ENCODE measurements around the gene SPRED3.
A peak's percentile ranks its signal among the peaks of the same experiment; 100 is the strongest.
"Not testable (repeated sequence)": the region's sequence is repeated elsewhere in the genome, so short reads cannot be mapped to it uniquely, and the experiment has no call there.

SPRED3 gene

DNA sequence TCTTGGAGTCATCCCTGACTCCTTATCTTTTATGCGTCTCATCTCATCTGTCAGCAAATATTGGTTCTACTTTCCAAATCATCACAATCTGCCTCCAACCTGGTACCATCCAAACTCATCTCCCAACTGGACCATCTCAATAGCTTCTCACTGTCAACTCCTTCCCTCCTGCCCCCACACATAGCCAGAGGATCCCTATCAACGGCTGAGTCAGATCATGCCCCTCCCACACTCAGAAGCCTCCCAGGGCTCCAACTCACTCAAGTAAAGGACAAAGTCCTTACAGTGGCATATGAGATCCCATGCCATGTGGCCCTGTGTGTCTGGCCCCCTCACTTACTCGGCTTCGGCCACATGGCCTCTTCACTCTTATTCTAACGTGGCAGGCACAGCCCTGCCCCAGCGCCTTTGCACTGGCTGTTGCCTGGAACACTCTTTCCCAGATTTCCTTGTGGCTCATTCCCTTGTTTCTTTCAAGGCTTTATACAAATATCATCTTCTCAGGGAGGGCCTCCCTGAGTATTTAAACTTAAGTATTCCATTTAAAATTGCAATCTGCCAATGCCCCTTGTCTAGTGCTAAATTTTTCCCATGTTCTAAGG lies 4.3 kb downstream of the SPRED3 start:
- no peak for DNase-seq

DNA sequence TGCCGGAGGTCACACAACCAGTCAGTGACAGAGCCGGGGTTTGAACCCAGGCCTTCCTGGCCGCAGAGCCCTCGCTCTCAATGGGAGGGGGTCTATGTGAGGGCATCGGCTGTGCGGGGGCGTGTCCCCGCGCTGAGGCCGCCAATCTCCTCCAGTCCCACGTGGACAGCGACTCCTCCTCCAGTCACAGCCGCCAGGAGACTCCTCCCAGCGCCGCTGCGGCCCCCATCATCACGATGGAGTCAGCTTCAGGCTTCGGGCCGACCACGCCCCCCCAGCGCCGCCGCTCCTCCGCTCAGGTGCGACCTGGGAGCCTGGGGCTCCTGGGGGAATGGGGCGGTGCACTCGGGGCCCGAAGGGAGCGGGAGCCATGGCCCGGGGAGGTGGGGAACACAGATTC lies 6.0 kb downstream of the SPRED3 start:
- DNase-seq, result peak; percentile 70

DNA sequence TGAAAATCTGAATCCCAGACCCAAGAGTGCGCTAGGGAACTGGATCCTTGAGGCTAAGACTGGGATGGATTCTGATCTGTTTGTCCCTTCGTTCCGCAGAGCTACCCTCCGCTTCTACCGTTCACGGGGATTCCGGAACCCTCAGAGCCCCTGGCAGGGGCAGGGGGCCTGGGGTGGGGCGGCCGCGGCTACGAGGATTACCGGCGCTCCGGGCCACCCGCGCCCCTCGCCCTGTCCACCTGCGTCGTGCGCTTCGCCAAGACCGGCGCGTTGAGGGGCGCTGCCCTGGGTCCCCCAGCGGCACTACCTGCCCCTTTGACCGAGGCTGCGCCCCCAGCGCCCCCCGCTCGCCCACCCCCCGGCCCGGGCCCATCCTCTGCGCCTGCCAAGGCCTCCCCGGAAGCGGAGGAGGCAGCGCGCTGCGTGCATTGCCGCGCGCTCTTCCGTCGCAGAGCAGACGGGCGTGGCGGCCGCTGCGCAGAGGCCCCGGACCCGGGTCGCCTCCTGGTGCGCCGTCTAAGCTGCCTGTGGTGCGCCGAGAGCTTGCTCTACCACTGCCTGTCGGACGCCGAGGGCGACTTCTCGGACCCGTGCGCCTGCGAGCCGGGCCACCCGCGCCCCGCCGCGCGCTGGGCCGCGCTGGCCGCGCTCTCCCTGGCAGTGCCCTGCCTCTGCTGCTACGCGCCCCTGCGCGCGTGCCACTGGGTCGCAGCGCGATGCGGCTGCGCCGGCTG lies 7.1 kb downstream of the SPRED3 start:
- peak; percentile 20 for DNase-seq

DNA sequence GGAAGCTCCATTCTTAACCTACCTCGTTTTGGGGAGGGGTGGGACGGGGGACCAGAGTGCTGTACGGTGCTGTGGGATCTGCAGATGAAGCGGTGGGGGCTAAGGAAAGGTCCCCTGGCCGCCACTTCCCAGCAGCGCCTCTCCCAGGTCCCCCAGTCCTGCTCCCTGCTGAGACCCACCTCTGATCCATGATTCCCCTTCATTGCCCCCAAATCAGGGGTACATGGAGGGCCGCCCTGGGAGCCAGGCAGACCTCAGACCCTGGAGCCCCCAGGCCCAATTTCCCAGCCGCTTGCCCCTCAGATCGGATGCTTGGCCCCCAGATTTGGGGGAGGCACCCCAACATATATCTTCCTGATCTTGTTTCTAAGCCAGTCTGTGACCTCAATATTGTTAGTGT lies 10.6 kb downstream of the SPRED3 start:
- no peak for DNase-seq

DNA sequence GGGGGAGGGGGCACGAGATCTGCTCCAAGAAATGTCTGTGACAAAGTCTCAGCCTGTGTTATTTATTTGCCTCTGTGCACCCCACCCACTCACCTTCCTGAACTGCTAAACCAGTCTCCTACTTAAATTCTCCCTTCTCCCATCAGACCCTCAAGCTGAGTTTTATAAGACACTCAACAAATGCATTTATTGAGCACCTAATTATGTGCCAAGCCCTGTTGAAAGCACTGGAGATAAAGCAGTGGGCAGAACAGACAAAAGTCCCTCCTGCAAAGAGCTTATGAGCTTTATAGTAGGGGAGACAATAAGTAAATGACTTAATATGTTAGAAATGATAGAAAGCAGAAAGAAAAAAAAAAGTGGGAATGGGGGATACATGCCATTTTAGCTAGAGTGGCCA lies 11.0 kb downstream of the SPRED3 start:
- DNase-seq, result no peak

DNA sequence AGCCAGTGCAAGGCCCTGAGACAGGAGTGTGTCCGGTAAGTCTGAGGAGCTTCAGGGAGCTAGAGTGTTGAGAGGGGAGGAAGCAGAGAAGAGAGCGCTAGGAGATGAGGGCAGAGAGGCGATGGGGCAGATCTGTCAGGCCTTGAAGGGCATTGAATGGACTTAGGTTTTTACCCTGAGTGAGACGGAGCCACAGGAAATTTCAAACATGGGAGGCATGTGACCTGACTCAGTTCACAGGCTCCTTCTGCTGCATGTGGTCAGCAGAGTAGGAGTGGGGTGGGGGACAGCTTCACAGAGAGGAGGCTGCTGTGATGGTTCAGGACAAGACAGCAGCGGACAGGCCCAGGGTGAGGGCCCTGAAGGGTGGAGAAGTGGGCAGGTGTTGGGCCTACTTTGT lies 11.9 kb downstream of the SPRED3 start:
- no peak for DNase-seq

DNA sequence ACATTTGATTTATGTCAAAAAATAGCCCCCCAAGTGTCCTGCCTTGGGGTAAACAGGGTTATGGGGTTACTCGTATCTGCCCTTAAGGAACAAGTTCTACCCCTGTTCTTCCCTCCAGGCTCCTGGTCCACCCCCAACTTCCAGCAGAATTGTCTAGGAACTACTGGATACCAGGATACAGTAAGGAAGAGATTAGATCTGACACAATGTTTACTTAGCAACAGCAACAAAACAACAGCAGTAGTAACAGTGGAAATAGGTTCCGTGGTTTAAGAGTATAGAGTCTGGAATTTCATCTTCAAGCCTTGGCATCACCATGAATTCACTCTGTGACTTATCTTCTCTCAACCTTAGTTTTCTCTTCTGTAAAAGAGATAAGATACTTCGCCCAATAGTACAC lies 12.7 kb downstream of the SPRED3 start:
- no peak for DNase-seq

DNA sequence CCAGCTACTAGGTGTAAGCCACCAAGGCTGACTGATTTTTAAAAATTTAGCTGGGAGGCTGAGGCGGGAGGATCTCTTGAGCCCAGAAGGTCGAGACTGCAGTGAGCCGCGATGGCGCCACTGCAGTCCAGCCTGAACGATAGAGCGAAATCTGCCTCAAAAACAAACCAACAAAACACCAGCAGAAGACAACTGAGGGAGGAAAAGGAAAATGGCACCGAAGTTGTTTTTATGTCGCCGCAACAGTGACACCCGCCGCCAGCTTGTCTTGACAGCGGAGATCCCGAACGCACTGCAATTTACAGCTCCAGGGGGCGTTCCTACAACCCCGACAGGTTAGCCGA lies 14.1 kb downstream of the SPRED3 start:
- DNase-seq, result no peak

DNA sequence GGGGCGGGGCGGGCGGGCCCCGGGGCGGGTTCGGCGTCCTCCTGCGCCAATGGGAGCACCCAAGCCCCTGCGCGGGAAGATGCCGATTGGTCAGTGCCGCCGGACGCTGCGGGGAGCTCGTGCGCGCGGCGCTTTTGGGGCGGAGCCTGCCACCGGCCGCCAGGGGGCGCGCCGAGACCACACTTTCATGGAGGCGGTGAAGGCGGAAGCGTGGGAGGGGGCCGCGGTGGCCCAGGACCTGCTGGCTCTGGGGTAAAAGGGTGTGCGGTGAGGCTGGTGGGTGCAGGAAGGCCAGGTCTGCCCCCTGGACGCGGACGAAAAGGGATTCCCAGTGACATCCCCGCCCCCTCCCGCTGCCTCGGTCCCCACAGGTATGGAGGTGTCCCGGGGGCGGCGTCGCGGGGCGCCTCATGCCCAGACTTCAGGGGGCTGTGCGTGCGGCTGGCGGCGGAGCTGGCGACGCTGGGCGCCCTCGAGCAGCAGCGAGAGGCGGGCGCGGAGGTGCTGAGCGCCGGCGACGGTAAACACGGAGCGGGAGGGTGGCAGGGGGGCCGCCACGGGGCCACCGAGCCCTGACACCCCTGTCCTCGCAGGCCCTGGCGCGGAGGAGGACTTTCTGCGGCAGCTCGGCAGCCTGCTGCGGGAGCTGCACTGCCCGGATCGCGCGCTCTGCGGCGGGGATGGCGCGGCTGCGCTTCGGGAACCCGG lies 14.6 kb downstream of the SPRED3 start, which contains the start of gene FAM98C:
FAM98C (plus strand) TSS at position 127 of the 708 bp plus-strand sequence; CDS start at position 188, 61 bp downstream.
- DNase-seq, result peak; percentile 98

DNA sequence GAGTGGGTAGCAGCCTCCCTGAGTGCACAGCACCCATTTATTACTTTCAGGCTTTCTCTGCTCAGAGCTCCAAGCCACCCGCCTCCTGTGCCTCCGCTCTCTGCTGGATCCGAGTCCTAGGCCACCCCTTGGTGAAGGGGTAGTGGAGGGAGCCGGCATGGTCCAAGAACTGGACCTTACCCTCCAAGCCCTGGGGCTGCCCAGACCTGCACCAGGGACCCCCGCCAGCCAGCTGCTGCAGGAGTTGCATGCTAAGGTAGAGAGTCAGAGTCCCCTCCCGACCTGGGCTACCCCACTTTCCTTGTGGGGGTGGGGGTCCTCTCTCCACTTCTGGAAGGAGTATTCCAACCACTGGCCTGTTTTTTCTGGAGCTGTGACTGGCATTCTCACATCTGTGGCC lies 16.4 kb downstream of the SPRED3 start:
- no peak for DNase-seq

DNA sequence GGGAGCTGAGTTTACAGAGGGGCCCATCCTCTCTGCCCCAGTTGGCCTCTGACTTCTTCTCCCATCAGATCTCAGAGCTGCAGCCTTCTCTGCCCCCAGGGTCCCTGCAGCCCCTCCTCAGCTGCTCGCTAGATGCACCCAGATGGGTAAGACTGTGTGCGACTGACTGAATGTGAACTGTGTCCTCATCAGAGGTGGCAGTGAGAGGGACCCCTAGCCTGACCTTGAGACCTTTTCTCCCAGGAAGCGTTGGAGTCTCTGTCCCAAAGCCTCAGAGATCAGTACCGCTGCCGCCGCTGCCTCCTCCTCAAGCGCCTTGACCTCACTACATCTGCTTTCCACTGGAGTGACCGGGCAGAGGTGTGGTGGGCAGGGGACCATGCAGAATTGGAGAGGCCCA lies 16.8 kb downstream of the SPRED3 start:
- DNase-seq, result no peak

DNA sequence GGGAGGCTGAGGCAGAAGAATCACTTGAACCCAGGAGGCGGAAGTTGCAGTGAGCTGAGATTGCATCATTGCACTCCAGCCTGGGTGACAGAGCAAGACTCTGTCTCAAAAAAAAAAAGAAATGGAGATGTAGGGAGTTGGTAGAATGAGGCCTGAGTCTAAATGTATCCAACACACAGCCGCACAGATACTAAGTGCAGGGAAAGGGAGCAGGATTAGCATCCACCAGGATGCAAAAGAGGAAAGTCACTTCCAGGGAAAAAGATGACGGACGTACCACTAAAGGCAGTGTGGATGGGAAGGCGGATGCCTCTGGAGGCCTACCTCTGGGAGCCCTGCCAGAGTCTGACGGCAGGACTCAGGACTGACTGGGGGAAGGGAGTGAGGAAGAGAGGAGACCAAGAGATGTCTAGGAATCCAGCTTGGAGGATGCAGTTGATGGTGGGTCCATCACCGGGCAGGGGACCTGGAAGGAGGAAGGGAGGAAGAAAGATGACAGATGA lies 21.2 kb downstream of the SPRED3 start:
- no peak for DNase-seq

DNA sequence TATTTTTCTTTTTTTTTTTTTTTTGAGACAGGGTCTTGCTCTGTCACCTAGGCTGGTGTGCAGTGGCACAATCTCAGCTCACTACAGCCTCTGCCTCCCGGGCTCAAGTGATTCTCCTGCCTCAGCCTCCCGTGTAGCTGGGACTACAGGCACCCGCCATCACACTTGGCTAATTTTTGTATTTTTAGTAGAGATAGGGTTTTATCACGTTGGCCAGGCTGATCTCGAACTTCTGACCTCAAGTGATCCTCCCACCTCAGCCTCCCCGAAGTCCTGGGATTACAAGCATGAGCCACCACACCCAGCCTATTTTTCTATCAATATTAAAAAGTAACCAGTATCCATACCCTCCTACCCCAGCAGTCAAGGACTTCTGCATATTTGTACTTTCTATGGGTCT lies 21.9 kb downstream of the SPRED3 start:
- not testable (repeated sequence) for DNase-seq

DNA sequence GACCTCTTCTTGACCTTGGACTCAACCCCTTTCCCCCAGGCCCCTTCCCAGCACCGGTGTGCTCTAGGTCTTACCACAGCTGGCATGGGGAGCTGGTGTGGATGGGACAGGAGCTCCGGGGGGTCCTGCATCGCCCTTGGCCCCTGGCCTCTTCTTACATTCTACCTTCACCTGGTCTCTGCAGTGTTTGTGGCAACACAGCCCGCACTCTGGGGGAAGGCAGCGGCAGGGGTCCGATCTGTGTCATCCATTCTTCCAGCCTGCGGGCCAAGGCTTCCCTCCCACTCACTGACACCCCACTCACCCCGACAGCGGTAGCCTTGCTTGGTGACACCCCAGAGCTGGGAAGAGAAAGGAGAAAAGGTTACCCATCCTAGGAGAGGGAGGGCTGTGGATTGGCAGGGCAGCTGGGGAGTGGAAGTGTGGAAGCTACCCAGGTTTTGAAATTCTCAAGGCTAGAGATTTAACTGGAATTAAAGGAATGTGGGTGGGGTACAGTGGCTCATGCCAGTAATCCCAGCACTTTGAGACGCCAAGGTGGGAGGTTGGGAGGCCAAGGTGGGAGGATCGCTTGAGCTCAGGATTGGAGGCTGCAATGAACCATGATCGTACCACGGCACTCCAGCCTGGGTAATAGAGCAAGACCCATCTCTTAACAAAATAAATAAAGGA lies 22.7 kb downstream of the SPRED3 start:
- DNase-seq, result no peak

DNA sequence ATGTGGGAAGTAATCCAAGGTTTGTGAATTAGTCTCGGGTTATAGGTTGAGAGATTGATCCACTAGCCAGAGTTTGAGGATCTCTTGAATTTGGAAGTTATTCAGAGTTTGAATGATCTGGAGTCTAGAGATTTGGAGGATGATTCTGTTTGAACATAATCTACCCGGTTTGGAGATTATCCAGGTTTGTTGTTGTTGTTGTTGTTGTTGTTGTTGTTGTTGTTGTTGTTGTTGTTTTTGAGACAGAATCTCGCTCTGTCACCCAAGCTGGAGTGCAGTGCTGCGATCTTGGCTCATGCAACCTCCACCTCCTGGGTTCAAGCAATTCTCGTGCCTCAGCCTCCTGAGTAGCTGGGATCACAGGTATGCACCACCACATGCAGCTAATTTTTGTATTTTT lies 23.4 kb downstream of the SPRED3 start:
- DNase-seq, result not testable (repeated sequence)

DNA sequence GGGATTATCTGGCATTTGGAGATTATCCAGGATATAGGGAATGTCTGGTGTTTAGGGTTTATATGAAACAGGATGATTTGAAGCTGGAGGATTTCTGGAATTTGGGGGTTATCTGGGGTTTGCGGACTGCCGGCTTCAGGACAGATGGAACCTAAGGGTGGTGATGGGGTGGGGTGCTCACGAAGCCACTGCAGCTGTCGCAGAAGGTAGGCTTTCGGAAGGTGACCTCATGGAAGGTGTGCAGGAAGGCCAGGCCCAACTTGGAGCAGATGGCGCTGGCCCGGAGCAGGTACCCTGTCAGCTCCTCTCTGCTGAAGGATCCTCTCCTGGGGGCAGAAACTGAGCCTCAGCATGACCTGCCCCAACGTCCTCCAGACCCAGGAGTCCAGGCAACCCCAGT lies 24.0 kb downstream of the SPRED3 start:
- DNase-seq, result no peak

DNA sequence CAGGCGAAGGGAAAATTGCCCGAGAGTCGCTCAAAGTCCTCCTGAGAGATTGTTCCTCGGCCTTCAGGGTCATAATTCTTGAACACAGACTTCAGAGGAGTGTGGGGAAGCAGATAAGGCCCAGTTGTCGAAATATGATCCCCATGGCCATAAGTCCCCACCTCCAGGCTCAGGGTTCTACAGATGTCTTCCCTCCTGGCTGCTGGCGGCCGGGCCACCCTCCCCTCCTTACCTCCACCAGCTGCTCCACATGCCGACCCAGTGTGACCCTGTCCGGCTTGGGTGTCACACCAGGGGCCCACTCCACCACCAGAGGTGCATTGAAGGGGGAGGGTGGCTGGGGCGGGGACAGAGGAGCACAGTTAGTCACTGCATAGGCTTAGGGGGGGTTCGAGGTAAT lies 24.5 kb downstream of the SPRED3 start:
- no peak for DNase-seq

DNA sequence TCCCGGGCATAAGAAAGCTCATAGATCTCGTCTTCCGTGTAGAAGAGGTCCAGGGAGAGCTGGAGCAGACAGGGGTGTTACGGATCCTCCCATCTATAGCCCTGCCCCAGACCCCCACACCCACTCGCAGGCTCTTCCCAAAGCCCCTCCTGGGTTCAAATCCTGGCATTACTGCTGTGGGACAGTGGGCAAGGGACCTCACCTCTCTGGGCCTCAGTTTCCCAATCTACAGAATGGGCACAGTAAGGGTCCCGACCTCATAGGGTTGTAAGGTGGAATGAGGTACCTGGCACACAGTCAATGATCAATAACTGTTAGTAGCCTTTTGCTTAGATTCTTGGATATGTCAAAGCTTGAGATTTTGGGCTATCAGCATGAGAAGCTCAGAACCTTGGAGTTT lies 24.9 kb downstream of the SPRED3 start:
- DNase-seq, result no peak

DNA sequence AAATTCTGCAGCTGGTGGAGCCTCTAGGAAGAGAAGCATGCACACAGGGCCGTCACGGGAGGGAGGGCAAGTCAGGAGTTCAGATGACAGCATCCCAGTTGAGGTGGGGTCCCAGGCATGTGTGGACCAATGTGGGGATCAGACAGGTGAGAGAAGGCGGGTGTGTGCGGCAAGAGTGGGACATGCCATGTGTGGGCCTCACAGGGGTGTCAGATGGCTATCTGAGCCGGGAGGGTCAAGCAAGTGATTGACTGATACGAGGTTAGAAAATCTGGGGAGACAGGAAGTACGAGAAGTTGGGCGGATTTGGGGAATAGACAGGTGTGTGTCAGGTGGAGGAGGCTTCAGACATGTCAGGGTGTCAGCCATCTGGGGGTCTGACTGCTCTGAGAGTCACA lies 28.6 kb downstream of the SPRED3 start:
- DNase-seq, result no peak

DNA sequence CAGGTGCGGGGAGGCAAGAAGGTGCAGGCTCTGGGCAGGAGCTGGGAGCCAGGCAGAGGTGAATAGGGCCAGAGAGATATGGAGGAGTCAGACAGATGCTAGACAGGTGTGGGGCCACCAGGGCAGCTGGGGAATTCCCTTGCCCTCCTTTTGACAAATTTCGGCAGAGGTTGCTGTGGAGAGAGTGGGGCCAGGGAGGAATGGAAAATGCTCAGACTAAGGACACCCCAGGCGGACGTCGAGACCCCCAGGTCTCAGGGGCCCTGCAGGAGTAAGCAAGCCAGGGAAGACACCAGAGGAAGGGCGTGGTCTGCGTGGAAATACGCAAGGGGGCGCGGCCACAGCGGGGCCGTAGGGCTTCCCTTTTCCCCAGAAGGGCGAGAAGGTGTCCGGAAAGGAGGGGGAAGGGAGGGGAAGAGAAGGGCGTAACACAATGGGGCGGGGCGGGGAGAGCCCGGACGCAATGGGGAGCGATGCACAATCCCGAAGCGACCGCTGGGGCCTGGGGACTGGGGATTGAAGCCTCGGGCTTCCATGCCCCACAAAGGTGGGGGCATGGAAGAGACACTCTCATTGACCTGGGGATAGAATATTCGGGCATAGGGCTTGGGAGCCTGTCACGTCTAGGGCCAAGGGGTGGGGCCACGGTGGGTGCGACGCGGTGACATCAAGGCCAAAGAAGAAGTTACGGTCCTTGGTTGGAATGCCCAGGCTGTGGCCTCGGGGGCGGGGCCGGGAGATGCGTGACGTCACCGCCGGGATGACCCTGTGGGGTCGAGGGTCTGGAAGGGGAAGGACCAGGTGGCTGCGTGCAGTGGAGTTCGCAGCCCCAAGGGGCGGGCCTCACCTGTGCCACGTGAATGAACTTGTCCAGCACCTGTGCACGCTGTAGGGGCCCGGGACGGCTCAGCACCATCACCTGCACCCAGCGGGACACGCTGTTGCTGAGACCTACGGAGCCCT lies 29.3 kb downstream of the SPRED3 start:
- peak; percentile 51 for DNase-seq

DNA sequence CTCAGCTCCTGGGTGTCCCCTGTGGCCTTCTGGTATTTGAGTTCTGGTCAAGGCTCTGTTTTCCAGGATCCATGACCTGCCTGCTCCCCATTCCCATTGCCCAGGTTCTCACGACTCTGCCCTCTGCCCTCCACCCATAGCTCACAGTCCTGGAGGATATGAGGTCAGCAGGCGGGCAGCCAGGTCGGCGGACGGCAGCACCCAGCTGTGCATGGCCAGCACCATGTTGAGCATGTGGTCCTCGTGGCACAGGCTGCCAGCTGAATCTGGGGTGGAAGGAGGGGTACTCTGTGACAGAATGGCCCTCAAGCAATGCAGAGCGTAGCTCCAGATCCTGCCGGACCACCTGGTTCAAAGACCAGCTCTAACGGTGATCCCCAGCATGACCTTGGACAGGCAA lies 32.4 kb downstream of the SPRED3 start:
- no peak for DNase-seq

DNA sequence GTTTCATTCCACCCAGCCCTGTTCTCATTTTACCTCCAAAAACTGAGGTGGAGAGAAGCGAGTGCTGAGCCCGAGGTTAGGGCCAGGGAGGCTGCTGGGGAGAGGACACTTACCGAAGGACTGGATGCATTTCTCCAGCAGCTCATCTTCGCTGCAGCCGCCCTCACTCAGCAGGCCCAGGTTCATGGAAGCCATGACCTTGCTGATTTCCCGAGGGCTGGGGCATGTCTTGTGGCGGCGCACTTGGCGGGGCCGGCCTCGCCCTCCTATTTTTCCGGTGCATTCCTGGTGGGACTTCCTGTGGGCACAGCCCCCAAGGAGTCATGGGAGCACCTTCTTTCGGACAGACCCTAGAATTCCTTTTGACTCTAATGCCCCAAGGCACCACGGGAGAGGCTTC lies 33.4 kb downstream of the SPRED3 start:
- DNase-seq, result no peak
